ENCODE data around the gene BPHL. TPM values are rescaled to one million over a fixed set of nuclear protein-coding genes. Genes with fewer than 3 reads are reported as not detected.
"Not testable (repeated sequence)": the region's sequence is repeated elsewhere in the genome, so short reads cannot be mapped to it uniquely, and the experiment has no call there.

BPHL gene
- polyA plus RNA-seq, 1 of the 3 experiments (the other 2 are of a cell fraction), result 21.7 TPM

DNA sequence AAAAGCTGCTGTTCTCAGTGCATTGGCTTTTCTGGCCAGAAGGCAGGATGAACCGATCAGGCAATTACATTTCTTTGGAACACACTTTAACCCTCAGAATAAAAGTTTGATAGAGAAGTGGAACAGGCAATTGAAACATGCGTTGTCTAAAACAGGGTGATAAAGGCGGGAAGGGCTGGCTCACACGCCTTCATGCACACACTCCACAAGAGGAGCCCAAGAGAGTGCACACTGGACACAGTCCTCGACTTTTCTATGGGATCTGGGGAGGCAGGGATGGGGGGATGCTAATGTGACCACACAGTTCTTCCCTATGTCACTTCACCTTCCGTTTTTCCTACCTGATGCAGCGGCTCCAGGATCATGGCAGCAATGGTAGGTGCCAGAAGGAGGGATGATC, 69.8 kb downstream of the BPHL start:
- DNase-seq, result no peak
- Histone ChIP-seq H2AFZ (ENCODE audit: low read depth) (no peak overlapping the region), H3F3A (replicated peaks; ENCODE audit: insufficient read depth) (no peaks in the 10 kb centered on the region), H3K79me2 (ENCODE audit: insufficient read depth) (no peaks in the 10 kb centered on the region), H3K4me1 (ENCODE audit: control insufficient read depth in 1 of 2, insufficient read depth in 2 of 2, low read depth in 1 of 2, low read length in 1 of 2) (peaks cover 0 to 2% of the 10 kb centered on the region in 2 experiments; a peak in 1 of 4 replicates), H3K4me3 (ENCODE audit: low read depth in 2 of 2, low read length in 1 of 2) (no peak overlapping the region), H3K9me2 (no peaks in the 10 kb centered on the region), H3K36me3 (replicated peaks in 1 of 2; ENCODE audit: control insufficient read depth in 1 of 2, insufficient read depth in 2 of 2, low read length in 1 of 2) (no peaks in the 10 kb centered on the region), H3K9ac (no peak overlapping the region), H4K20me1 (ENCODE audit: insufficient read depth) (no peaks in the 10 kb centered on the region), H3K4me2 (no peak overlapping the region), H3K9me3 (no peaks in the 10 kb centered on the region), H3K27ac (ENCODE audit: low read depth in 2 of 2, low read length in 1 of 2) (no peak overlapping the region), H3K27me3 (ENCODE audit: insufficient read depth) (no peaks in the 10 kb centered on the region)
- WGBS (ENCODE audit: low lambda C conversion rate), result 86% methylated on average over 7 of the region's 7 CpGs
- ChIA-PET POLR2A (no interaction called here), CTCF (interaction anchor here (1.1 kb wide), 1 partner anchor 66 kb away, joined by 4 read pairs; no protein-coding TSS in a partner anchor)
- TF ChIP-seq, protein P1, sequence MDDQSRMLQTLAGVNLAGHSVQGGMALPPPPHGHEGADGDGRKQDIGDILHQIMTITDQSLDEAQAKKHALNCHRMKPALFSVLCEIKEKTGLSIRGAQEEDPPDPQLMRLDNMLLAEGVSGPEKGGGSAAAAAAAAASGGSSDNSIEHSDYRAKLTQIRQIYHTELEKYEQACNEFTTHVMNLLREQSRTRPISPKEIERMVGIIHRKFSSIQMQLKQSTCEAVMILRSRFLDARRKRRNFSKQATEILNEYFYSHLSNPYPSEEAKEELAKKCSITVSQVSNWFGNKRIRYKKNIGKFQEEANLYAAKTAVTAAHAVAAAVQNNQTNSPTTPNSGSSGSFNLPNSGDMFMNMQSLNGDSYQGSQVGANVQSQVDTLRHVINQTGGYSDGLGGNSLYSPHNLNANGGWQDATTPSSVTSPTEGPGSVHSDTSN (IDR thresholded peaks at IDR 0.05), result no peak
- TF ChIP-seq TAF1 (IDR thresholded peaks at IDR 0.05; ENCODE audit: borderline replicate concordance, low read depth, low read length) (no peak), CHD2 (IDR thresholded peaks at IDR 0.05; ENCODE audit: low read length, partially characterized antibody) (no peak), RCOR1 (IDR thresholded peaks at IDR 0.05; ENCODE audit: low read length) (no peak), JUND (IDR thresholded peaks at IDR 0.05) (no peak), EP300 (IDR thresholded peaks at IDR 0.05; ENCODE audit: borderline replicate concordance in 1 of 2, low read depth in 1 of 2, low read length in 1 of 2) (no peak), GATA2 (CRISPR knock-in tag; IDR thresholded peaks at IDR 0.05) (no peak), FOSL2 (IDR thresholded peaks at IDR 0.05; ENCODE audit: borderline replicate concordance, low read depth) (no peak), NRF1 (IDR thresholded peaks at IDR 0.05; ENCODE audit: low read depth, low read length) (no peak), RAD21 (IDR thresholded peaks at IDR 0.05; ENCODE audit: low read length) (no peak), GABPA (IDR thresholded peaks at IDR 0.05; ENCODE audit: low read depth) (no peak)
- TF ChIP-seq, protein P2, sequence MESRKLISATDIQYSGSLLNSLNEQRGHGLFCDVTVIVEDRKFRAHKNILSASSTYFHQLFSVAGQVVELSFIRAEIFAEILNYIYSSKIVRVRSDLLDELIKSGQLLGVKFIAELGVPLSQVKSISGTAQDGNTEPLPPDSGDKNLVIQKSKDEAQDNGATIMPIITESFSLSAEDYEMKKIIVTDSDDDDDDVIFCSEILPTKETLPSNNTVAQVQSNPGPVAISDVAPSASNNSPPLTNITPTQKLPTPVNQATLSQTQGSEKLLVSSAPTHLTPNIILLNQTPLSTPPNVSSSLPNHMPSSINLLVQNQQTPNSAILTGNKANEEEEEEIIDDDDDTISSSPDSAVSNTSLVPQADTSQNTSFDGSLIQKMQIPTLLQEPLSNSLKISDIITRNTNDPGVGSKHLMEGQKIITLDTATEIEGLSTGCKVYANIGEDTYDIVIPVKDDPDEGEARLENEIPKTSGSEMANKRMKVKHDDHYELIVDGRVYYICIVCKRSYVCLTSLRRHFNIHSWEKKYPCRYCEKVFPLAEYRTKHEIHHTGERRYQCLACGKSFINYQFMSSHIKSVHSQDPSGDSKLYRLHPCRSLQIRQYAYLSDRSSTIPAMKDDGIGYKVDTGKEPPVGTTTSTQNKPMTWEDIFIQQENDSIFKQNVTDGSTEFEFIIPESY (IDR thresholded peaks at IDR 0.05; ENCODE audit: borderline replicate concordance, low read depth), result no peak
- TF ChIP-seq, protein P3, sequence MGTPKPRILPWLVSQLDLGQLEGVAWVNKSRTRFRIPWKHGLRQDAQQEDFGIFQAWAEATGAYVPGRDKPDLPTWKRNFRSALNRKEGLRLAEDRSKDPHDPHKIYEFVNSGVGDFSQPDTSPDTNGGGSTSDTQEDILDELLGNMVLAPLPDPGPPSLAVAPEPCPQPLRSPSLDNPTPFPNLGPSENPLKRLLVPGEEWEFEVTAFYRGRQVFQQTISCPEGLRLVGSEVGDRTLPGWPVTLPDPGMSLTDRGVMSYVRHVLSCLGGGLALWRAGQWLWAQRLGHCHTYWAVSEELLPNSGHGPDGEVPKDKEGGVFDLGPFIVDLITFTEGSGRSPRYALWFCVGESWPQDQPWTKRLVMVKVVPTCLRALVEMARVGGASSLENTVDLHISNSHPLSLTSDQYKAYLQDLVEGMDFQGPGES (IDR thresholded peaks at IDR 0.05; ENCODE audit: low read depth, low read length), result no peak
- TF ChIP-seq, protein P4, sequence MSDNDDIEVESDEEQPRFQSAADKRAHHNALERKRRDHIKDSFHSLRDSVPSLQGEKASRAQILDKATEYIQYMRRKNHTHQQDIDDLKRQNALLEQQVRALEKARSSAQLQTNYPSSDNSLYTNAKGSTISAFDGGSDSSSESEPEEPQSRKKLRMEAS (IDR thresholded peaks at IDR 0.05; ENCODE audit: low read depth), result no peak
- TF ChIP-seq, protein P5, sequence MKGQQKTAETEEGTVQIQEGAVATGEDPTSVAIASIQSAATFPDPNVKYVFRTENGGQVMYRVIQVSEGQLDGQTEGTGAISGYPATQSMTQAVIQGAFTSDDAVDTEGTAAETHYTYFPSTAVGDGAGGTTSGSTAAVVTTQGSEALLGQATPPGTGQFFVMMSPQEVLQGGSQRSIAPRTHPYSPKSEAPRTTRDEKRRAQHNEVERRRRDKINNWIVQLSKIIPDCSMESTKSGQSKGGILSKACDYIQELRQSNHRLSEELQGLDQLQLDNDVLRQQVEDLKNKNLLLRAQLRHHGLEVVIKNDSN (IDR thresholded peaks at IDR 0.05; ENCODE audit: borderline replicate concordance, low read depth), result no peak

DNA sequence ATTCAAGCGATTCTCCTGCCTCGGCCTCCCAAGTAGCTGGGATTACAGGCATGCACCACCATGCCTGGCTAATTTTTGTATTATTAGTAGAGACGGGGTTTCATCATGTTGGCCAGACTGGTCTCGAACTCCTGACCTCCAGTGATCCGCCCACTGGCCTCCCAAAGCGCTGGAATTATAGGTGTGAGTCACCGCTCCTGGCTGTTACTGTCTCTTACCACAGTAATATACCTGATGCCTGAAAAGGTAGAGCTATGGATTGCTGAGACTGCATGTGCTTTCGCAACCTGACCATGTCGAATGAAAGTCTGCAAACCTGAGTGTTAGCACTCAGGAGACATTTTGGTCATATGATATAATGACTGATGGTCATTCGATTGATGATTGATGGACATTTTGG, 70.7 kb downstream of the BPHL start:
- not testable (repeated sequence) for H3F3A ChIP-seq (replicated peaks; ENCODE audit: insufficient read depth); H3K4me3 ChIP-seq (ENCODE audit: low read depth in 2 of 2, low read length in 1 of 2); H3K9me3 ChIP-seq; H3K4me1 ChIP-seq (ENCODE audit: control insufficient read depth in 1 of 2, insufficient read depth in 2 of 2, low read depth in 1 of 2, low read length in 1 of 2); H3K9me2 ChIP-seq; H3K9ac ChIP-seq; H4K20me1 ChIP-seq (ENCODE audit: insufficient read depth); H3K27ac ChIP-seq (ENCODE audit: low read depth in 2 of 2, low read length in 1 of 2); DNase-seq; H2AFZ ChIP-seq (ENCODE audit: low read depth); H3K79me2 ChIP-seq (ENCODE audit: insufficient read depth); H3K36me3 ChIP-seq (replicated peaks in 1 of 2; ENCODE audit: control insufficient read depth in 1 of 2, insufficient read depth in 2 of 2, low read length in 1 of 2); H3K27me3 ChIP-seq (ENCODE audit: insufficient read depth); H3K4me2 ChIP-seq
- WGBS (ENCODE audit: low lambda C conversion rate), result 82% methylated on average over 10 of the region's 10 CpGs
- ChIA-PET CTCF (interaction anchor here (1.1 kb wide), 1 partner anchor 67 kb away, joined by 4 read pairs; no protein-coding TSS in a partner anchor), POLR2A (interaction anchor here (0.6 kb wide), 1 partner anchor 31 kb away, joined by 3 read pairs; no protein-coding TSS in a partner anchor)

All from SK-N-SH (cell line).